HCT116 (cell line): ENCODE results near the gene SKAP1. TPM values are rescaled to one million over a fixed set of nuclear protein-coding genes. Genes with fewer than 3 reads are reported as not detected.
"Not testable (repeated sequence)": the region's sequence is repeated elsewhere in the genome, so short reads cannot be mapped to it uniquely, and the experiment has no call there.

Experiments used
- ATAC-seq: fragments of 200-7000 bp; cut with Tn5 transposase; 2 replicates; pipeline ENCODE4 v1.9.1; 2020; ENCODE audit warnings: mild to moderate bottlenecking, moderate library complexity
- BruUV-seq: library from RNA; stranded (reverse); fragments of 400-500 nt; replicated peaks from 2 replicates; lab custom pipeline; 2021; lab: Mats Ljungman, UMichigan
- CTCF ChIA-PET: fragments of 300-600 bp; sonication (Branson Sonifier 250); formaldehyde crosslinking; loops from one replicate; lab custom pipeline; 2021; ENCODE audit warnings: antibody characterized with exemption; lab: Charles Lee
- POLR2A ChIA-PET: fragments of 300-600, 350-600 bp; sonication (Branson Sonifier 250); formaldehyde crosslinking; loops from one replicate; lab custom pipeline; 2021; ENCODE audit warnings: antibody characterized with exemption; lab: Charles Lee
- RAD21 ChIA-PET, 2 experiments: fragments of 300-600 bp; sonication (Branson Sonifier 250); formaldehyde crosslinking; loops; one replicate each; lab custom pipeline; 2023; ENCODE audit warnings: low total read pairs in 2 of 2; ENCODE audit not compliant: uncharacterized antibody in 2 of 2, unreplicated experiment in 2 of 2, low non-redundant PET in 1 of 2; lab: Charles Lee
- DNase-seq: peaks from one replicate; pipeline ENCODE4 v3.0.0-alpha.2; 2010; ENCODE audit warnings: low read depth, low spot score
- H2AFZ ChIP-seq: fragments of 200-600 bp; shearing (Covaris generic), sonication (generic); 2 replicates; pipeline ENCODE4 v1.6.1; 2017; ENCODE audit warnings: low read depth, mixed run types, mixed read lengths, antibody characterized with exemption, low read length; ENCODE audit not compliant: poor library complexity, severe bottlenecking
- H3K27ac ChIP-seq: 2 replicates; pipeline ENCODE4 v1.5.1; 2012; ENCODE audit warnings: low read depth, low read length
- H3K27me3 ChIP-seq: fragments of 200-600 bp; sonication (generic); 2 replicates; pipeline ENCODE4 v1.6.1; 2016; ENCODE audit warnings: mixed run types, low read length, mixed read lengths; ENCODE audit not compliant: insufficient read depth
- H3K36me3 ChIP-seq, 2 experiments: fragments of 200-500 bp in 1 of 2; fragments of 200-600 bp in 1 of 2; sonication (Bioruptor generic) in 1 of 2; sonication (generic) in 1 of 2; 2 replicates each; pipeline versions ENCODE4 v1.5.1 to v1.6.1; 2014 to 2016; ENCODE audit warnings: low read length in 2 of 2, inconsistent platforms in 1 of 2, mixed read lengths in 1 of 2, mixed run types in 1 of 2; ENCODE audit not compliant: insufficient read depth in 2 of 2, control insufficient read depth in 1 of 2
- H3K4me1 ChIP-seq, 2 experiments: fragments of 200-600 bp in 1 of 2; sonication (generic) in 1 of 2; 2 replicates each; pipeline versions ENCODE4 v1.5.1 to v1.6.1; 2012 to 2017; ENCODE audit warnings: low read length in 2 of 2, inconsistent platforms in 1 of 2, mild to moderate bottlenecking in 1 of 2, mixed read lengths in 1 of 2, mixed run types in 1 of 2, moderate library complexity in 1 of 2; ENCODE audit not compliant: insufficient read depth in 2 of 2, control insufficient read depth in 1 of 2
- H3K4me2 ChIP-seq: fragments of 200-600 bp; sonication (generic); 2 replicates; pipeline ENCODE4 v1.6.1; 2017; ENCODE audit warnings: mixed run types, low read length, mixed read lengths
- H3K4me3 ChIP-seq, 2 experiments: fragments of 200-600 bp in 1 of 2; sonication (generic) in 1 of 2; replicated peaks in 1 of 2; 2 replicates each; pipeline ENCODE4 v1.5.1; 2011 to 2016; ENCODE audit warnings: low read length in 2 of 2, control low read depth in 1 of 2, low read depth in 1 of 2, mild to moderate bottlenecking in 1 of 2, mixed read lengths in 1 of 2, mixed run types in 1 of 2
- H3K79me2 ChIP-seq: fragments of 200-600 bp; sonication (generic); 2 replicates; pipeline ENCODE4 v1.6.1; 2017; ENCODE audit warnings: mild to moderate bottlenecking, mixed run types, low read length, moderate library complexity, mixed read lengths; ENCODE audit not compliant: insufficient read depth
- H3K9ac ChIP-seq: fragments of 200-600 bp; sonication (generic); 2 replicates; pipeline ENCODE4 v1.6.1; 2016; ENCODE audit warnings: low read length, mixed read lengths
- H3K9me2 ChIP-seq: fragments of 200-600 bp; sonication (generic), shearing (Covaris generic); 2 replicates; pipeline ENCODE4 v1.6.1; 2017; ENCODE audit warnings: mixed run types, mild to moderate bottlenecking, moderate library complexity; ENCODE audit not compliant: insufficient read depth
- H3K9me3 ChIP-seq, 2 experiments: fragments of 200-500 bp in 1 of 2; fragments of 200-600 bp in 1 of 2; sonication (Bioruptor generic) in 1 of 2; sonication (generic) in 1 of 2; 2 replicates each; pipeline ENCODE4 v1.6.1; 2014 to 2017; ENCODE audit warnings: low read length in 2 of 2, mixed read lengths in 2 of 2, inconsistent platforms in 1 of 2, low read depth in 1 of 2, mild to moderate bottlenecking in 1 of 2, mixed run types in 1 of 2, moderate library complexity in 1 of 2; ENCODE audit not compliant: control insufficient read depth in 1 of 2, insufficient read depth in 1 of 2
- H4K20me1 ChIP-seq: fragments of 200-600 bp; sonication (generic), shearing (Covaris generic); 2 replicates; pipeline ENCODE4 v1.6.1; 2017; ENCODE audit warnings: mixed run types, mild to moderate bottlenecking, moderate library complexity; ENCODE audit not compliant: insufficient read depth
- ATF3 ChIP-seq: IDR thresholded peaks from 2 replicates; pipeline ENCODE4 v1.6.1; 2012
- MAX ChIP-seq: IDR thresholded peaks from 2 replicates; pipeline ENCODE4 v1.6.1; 2012
- REST ChIP-seq: IDR thresholded peaks from 2 replicates; pipeline ENCODE4 v1.6.1; 2012; ENCODE audit warnings: low read depth
- ZNF274 ChIP-seq: fragments of 200-500 bp; sonication (Bioruptor generic); IDR thresholded peaks from 2 replicates; pipeline ENCODE4 v1.6.1; 2014; ENCODE audit warnings: mild to moderate bottlenecking, low read depth, low read length, inconsistent platforms
- intact Hi-C: fragments of 100-400 bp; cut with micrococcal nuclease; formaldehyde crosslinking; loops from 2 replicates; pipeline ENCODE4 v1.10.0; 2022
- total RNA-seq: library from RNA; stranded (reverse); gene quantifications from one replicate; pipeline ENCODE4 v1.2.1, GENCODE V29; 2021; ENCODE audit not compliant: unreplicated experiment

Gene SKAP1
- total RNA-seq, 1 experiment from 2014 or later: 12.4 TPM

- BruUV-seq, H3K36me3 ChIP-seq, POLR2A ChIA-PET, ATAC-seq, H3K9ac ChIP-seq, H3K79me2 ChIP-seq, H4K20me1 ChIP-seq, RAD21 ChIA-PET, H3K9me2 ChIP-seq, H3K27me3 ChIP-seq, H3K4me1 ChIP-seq, H2AFZ ChIP-seq, H3K4me2 ChIP-seq, DNase-seq, H3K27ac ChIP-seq, H3K9me3 ChIP-seq, H3K4me3 ChIP-seq: not testable (repeated sequence)
- CTCF ChIA-PET: interaction anchor here (0.9 kb wide), 1 partner anchor 122 kb away, joined by 4 read pairs; no protein-coding TSS in a partner anchor
- intact Hi-C loops: loop anchor here (2.0 to 10.0 kb wide), 2 partner anchors 281 to 313 kb away; no protein-coding TSS in a partner anchor
Observed at GRCh38 chr17:48337903-48338302, 92.1 kb downstream of the SKAP1 start.

- Histone ChIP-seq H3K4me2 (no peak overlapping the region), H3K79me2 (no peaks in the 10 kb centered on the region), H3K9me2 (no peaks in the 10 kb centered on the region), H3K9me3 (no peaks in the 10 kb centered on the region), H3K27me3 (no peaks in the 10 kb centered on the region), H3K4me1 (peaks cover 0 to 9% of the 10 kb centered on the region in 2 experiments; a peak in 2 of 4 replicates), H3K9ac (no peak overlapping the region), H3K36me3 (no peaks in the 10 kb centered on the region), H3K4me3 (no peak overlapping the region), H3K27ac (no peak overlapping the region), H4K20me1 (no peaks in the 10 kb centered on the region), H2AFZ (no peak overlapping the region)
- ATAC-seq: no peak
- POLR2A ChIA-PET: no interaction called here
- RAD21 ChIA-PET: interaction anchor here (0.8 to 1.9 kb wide), 2 partner anchors 122 to 250 kb away, joined by 4 to 8 read pairs; no protein-coding TSS in a partner anchor
- CTCF ChIA-PET: interaction anchor here (0.7 to 4.8 kb wide), 21 partner anchors 9 to 312 kb away, joined by 3 to 70 read pairs (median 7); partner anchors contain the start of gene HOXB5
- DNase-seq: no peak
- intact Hi-C loops: loop anchor here (1.0 to 10.0 kb wide), 3 partner anchors 122 to 312 kb away; no protein-coding TSS in a partner anchor
- TF ChIP-seq REST (no peak), MAX (no peak), ATF3 (no peak), ZNF274 (no peak)
- BruUV-seq: no TSS peak
Observed at GRCh38 chr17:48336986-48337385, 93.0 kb downstream of the SKAP1 start.
